HG03280 (cell line): ENCODE measurements around the gene PCSK4.
"Not testable (repeated sequence)": the region's sequence is repeated elsewhere in the genome, so short reads cannot be mapped to it uniquely, and the experiment has no call there.

Experiments used
- ATAC-seq: cut with Tn5 transposase; IDR thresholded peaks from one replicate; pipeline ENCODE4 v1.9.1; 2021; ENCODE audit warnings: mild to moderate bottlenecking, moderate library complexity; ENCODE audit not compliant: unreplicated experiment

PCSK4 gene

DNA sequence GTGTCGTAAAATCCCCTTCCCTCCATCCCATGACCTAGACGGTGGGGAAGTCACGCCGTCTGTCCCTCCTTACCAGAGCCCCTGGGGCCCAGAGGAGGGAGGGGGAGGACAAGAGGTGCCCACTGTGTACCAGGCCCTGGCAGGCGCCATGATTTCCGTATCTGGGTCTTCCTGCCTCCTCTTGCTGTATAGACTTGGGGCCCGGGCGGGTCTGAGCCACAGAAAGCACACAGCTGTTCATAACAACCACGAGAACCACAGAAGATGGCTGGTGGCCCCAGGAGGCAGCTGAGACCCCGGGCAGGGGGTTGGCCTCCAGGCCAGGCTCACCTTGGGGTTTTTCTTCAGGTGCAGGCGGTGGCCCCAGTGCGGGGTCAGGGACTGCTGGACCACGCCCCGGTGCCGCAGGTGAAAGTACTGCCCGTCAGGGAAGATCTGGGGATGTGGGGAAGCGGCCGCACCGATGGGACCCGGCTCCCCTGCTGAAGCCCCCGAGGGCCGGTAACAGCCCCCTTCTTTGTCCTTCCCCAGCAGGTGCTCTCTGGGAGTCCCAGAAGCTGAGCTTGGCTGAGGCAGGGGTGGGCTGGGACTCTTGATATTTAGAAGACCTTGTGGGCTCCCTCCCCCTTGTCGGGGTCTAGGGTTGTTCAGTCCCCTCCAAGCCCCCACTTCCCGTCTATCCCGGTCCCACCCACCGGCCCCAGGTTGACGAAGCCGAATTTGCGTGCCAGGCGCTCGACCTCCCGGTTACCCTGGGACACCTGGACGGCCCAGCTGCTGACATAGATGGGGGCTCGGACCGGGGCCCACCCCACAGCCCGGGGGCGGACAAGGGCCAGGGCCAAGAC, 463 bp downstream of the PCSK4 start:
- no peak for ATAC-seq

DNA sequence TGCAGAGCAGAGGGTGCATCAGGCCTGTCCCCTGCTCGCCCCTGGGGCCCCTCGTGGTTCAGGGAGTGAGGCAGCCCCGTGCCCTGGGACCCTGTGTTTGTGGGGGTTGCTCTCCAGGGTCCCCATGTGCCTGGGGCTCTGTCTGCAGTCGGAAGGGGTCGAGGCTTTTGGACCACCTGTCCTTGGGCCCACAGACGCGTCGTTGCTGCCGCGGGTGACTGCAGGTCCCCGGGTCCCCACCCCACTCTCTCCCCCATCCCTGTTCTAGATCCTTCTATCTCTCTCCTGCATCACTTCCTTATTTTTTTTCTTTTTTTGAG, 1.9 kb downstream of the PCSK4 start:
- no peak for ATAC-seq

DNA sequence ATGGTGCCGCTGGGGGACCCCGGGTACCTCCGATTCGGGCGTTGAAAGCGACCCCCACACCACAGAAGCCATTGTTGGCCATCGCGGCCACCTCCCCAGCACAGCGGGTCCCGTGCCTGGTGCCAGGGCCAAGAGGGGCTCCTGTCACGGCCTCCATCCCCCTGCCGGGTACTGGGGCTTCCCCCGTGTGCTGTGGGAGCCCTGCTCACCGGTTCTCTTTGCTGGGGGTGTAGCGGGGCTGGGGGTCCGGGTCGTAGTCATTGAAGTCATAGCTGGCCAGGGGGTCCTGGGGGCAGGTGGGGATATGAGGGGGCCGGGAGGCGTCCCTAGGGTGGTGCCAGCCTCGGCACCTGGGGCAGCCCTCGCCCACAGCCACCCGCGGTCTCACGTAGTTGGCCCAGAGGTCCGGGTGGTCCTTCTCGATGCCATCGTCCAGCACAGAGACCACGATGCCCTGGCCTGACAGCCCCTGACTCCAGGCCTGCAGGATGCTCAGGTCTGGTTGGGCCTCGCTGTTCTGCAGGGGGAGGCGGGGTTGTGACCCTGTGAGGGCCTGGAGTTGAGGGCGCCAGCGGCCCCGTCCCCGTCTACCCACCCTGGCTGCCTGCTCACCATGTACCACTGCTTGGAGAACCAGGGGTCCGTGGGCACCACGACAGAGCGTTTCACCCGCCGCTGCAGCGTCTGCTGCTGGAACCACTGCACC, 2.4 kb downstream of the PCSK4 start:
- no peak for ATAC-seq

DNA sequence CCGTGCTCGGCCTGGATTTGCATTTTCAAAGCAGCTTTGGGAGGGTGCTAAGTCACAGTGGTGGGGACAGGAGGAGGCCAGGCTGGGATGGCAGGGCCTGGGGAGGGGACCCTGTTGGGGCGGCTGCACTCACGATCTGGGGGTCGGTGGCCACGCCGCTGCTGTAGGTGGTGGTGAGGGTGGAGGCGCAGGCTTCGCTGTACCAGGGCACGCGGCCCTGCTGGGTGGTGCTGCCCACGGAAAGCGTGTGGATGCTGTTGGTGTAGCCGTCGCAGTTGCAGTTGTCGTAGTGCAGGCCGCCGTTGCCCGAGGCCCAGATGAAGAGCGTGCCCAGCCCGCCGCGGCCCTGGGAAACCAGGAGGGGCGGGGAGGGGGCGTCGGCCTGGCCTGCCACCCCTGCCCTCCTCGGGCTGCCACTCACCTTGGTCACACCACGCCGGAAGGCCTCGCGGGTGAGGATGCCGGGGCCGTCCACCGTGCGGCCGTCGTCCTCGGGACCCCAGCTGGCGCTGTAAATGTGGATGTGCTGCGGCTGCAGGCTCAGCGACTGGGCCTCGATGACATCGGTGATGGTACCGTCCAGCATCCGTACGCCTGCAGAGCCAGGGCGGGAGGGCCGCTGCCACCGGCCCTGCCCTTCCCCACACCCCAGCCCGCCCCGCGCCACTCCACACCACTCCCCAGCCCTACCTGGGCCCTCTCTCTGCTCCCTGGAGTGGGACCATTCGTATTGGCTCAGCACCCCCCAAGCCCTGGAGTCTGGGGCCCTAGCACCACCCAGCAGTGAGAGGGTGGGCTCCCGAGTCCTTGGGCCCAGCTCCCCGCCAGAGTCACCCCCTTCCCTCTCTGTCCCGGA, 3.2 kb downstream of the PCSK4 start:
- no peak for ATAC-seq

DNA sequence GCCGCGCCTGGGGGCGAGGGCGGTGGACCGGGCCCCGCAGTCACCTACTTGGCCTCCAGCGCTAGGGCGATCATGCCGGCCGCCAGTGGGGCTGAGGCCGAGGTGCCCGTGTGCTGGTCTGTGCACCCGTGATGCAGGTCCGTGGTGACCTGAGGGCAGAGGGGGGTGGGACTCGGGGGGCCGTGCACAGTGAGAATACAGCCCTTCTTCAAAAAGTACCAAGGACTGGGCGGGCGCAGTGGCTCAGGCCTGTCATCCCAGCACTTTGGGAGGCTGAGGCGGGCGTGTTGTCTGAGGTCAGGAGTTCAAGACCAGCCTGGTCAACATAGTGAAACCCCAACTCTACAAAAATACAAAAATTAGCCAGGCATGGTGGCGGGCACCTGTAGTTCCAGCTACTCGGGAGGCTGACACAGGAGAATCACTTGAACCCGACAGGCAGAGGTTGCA, 6.1 kb downstream of the PCSK4 start:
- no peak for ATAC-seq

DNA sequence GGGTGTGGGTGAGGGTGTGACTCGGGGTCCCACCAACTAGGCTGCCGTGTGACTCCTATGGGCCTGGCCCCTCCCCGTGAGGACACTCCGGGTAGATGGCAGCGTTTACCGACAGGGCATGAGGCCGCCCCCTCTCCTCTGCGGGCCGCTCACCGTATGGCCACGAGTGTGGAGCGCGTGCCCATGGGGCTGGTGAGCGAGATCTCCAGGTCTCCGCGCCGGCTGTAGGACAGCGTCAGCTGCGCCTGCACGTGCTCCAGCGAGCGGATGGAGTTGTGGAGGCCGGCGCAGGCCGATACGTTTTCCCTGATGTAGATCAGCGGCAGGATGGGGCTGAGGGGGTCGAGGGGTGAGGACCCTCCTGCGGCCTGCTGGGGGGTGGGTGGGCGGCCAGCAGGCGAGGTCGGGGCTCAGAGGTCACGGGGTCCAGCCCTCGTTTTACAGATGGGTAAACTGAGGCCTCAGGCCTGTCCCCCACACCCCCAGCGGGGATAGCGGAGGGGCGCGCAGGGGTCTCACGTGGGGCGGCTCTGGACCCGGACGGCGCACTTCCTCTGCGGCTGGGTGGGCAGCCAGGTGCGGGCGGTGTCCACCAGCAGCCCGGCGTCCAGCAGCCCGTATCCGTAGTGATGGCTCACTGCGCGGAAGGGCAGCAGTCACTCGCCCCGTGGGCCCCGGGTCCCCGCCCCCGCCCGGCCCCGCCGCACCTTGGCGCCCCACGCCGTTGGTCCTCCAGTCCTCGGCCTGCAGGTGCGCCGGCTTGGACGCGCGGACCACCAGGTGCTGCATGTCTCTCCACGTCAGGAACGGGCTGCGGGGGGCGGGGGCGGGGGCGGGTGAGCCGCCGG, 6.8 kb downstream of the PCSK4 start:
- no peak for ATAC-seq

DNA sequence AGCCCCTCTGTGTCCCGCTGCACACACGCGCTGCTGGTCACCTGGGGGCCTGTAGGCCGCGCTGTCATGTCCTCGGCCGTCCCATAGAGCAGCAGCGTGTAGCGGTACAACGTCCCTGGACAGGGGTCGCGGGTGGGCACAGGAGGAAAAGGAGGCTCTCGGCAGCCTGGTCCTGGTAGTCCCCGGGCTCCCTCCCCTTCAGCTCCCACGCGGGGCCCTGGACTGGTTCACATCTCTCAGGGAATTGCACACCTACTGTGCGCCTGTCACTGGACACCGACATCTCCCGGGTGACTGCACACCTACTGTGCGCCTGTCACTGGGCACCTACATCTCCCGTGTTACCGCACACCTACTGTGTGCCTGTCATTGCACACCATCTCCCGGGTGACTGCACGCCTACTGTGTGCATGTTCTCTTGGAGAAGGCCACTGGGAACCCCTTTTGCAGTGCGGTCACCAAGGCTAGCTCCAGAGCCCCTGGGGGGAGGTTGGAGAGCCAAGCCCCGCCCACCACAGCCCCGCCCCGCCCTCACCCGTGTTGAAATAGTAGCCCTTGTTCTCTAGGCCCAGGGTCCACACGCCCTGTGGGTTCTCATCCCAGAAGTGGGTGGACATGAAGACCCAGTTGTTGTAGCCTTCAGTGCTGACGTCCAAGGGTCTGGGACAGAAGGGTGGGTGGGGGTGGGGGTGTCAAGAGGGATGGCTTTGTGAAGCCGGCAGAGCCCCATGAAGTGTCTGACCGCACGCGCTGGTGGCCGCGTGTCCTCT, 7.6 kb downstream of the PCSK4 start:
- ATAC-seq = no peak

DNA sequence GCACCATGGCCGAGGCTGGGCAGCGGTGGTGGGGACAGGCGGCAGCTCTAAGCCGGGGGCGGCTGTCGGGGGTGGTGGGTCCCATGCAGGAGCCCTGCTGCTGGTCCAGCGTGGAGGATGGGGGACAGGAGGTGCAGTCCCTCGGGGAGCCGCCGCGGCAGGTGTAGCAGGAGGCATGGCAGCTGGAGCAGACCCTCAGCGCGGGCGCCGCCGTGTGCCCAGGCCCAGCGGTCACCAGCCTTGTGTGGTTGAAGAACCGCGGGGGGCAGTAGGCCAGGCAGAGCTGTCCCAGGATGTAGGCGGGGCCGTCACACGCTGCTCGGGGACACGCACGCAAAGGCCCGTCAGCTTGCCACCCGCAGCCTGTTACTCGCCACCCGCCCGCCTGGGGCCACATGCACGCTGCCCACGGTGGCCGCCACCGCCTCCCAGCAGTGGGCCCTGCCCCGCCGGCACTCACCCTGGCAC, 8.2 kb downstream of the PCSK4 start:
- ATAC-seq = no peak

DNA sequence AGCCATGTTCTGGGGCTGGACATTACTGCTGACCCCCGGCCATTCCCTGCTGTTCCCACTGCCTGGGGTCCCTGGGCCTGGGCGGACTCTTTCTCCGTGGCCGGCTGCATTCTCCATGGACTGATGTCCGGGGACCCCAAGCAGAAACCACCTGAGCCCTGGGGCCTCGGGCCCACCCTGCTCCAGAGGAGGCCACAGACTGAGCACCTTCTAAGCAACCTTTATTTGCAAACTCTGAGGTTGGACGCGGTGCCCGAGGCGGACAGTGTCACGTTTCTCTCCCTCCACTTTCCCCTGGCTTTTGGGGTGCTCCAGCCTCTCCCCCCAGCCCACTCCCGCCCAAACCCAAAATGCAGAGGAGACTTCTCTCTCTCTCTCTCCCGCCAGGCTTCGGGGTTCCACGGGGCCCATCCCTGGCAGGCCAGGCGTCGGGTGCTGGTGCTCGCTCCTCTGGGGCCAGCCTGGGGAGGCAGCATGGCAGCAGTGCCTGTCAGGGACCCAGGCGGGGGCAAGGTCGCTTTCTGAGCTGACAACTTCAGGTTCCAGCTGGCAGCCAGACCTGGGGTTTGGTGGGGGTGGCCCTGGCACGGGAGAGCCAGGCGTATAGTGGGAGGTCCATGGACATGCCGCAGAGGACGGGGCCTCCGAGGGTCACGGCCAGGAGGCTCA, 8.8 kb downstream of the PCSK4 start:
- no peak for ATAC-seq

DNA sequence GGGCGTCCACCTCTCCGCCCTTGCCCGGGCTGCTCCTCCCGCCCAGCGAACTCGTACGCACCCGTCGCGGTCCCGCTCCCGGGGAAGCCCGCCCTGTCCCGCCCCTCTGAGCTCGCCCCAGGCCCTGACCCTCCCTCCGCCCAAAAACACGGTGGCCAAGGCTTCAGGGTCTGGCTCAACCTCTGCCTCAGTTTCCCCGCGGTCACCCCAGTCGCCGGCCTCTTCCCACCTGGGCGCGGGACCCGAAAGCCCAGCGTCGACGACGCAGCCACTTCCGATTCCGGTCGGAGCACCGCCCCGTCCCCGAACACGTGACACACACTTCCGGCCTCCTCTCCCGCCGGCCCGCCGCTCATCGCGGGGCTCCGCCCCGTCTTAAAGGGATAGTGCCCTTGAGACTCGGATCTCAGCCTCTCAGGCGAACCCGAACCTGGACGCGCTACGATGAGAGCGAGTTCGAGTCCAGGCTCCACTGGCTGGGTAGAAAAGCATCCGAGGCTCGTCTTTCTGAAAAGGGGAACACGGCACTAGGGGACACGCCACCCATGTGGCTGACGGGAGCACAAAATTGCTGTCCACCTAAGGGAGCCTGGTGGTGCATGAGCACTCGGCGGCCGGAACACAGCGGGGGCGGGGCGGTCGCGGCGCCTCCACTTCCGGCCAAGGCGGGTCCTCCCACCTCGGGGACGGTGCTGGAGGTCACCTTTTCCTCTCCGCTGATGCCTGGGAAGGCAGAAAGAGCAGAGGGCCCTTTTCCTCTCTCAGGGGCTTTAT, 11.0 kb downstream of the PCSK4 start, which contains the start of gene C19orf25:
TSS of gene C19orf25 (minus strand) at position 282 of the 774 bp plus-strand sequence. CDS start 312 bp downstream, outside the sequence.
- peak; percentile 90 for ATAC-seq

DNA sequence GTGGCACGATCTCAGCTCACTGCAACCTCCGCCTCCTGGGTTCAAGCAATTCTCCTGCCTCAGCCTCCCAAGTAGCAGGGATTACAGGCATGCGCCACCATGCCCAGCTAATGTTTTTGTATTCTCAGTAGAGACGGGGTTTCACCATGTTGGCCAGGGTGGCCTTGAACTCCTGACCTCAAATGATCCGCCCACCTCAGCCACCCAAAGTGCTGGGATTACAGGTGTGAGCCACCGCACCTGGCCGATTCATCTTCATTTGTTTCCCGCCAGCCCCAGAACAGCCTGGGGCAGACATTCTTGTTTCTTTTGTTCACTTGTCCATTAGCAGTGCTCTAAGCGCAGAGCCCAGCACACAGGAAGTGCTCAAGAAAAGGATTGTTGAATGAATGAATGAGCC, 13.1 kb downstream of the PCSK4 start:
- ATAC-seq = not testable (repeated sequence)

DNA sequence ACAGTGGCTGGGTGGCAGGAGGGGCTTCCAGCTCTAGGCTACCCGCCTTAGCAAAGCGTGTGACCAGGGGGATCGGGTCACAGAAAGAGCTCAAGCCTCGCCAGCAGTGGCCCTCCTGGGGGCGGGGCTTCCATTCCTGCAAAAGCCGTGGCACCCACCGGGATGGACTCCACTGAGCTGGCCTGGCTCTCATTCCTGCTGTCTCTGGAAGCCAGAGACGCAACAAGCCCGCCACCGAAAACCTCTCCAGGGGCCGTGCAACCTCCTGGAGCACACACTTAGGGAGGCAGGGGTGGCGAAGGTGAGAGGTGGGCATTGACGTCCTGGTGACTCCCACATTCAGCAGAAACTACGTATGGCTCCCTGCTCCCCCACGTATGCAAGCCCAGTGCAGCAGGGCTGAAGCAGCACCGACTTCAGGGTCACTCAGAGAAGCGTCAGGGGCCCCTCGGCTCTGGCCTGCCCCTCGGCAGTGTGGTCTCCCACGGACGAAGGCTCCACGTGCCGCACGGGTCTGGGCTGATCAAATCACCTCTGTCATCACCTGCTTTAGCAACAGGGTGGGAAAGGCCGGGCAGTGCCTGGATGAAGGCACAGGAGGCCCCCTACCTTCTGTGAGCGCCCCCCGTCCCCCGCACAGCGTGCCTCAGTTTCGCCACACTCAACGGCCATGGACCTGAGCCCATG, 14.3 kb downstream of the PCSK4 start:
- ATAC-seq = no peak

DNA sequence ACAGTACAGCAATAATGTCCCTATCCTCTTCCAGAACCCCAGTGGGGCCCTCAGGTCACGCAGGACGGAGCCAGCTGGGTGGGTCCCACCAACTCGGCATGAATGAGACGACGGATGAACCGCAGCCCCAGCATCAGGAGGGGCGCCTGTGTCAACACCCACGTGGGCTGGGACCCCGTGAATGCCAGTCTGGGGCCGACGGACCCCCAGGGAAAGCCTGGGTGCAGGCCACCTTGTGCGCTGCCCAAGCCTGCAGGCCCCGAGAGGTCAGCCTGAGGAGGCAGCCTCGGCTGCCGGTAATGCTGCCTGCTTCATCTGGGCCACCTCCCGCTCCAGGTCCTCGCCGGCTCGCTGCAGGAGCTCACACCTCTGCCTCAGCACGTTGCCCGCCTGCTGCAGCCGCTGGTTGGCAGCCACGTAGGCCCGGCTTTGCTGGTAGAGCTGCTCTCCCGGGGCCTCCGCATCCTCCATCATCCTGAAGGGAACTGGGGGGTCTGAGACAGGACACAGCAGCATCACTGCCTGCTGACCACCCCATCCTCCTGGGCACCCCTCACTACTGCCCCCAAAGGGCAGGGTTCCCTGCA, 15.3 kb downstream of the PCSK4 start:
- no peak for ATAC-seq

DNA sequence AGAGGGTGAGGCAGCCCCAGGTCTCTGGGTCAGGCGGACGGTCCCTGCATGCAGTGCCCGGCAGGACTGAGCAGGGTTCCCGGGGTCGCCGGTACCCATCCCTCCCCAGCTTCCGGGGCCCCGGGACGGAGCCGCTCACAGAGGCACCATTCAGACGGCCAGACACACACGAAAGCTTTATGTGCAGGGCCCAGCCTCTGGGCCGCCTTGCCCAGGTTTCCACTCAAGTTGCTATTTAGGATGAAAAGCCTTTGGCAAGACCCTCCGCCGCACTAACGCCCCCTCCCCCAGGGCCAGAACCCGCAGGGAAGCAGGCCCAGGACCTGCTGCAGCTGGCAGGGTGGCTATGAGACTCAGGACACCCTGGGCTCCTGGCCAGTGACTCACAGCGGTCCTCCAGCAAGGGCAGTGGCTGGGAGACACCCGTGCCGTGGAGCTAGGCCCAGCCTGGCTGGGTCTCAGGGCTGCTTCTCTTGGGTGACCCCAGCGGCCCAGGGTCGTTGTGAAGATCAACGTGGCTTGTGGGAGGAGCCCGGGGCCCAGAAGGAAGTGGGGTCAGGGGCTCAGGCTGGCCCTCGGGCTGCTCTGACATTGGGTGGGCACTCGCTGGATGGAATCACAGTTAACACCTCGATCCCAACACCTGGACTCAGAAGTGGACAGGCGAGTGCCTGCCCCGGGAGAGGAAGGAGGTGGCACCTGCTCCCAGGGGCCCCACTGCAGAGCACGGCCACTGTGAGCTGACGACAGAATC, 16.0 kb downstream of the PCSK4 start:
- no peak for ATAC-seq

DNA sequence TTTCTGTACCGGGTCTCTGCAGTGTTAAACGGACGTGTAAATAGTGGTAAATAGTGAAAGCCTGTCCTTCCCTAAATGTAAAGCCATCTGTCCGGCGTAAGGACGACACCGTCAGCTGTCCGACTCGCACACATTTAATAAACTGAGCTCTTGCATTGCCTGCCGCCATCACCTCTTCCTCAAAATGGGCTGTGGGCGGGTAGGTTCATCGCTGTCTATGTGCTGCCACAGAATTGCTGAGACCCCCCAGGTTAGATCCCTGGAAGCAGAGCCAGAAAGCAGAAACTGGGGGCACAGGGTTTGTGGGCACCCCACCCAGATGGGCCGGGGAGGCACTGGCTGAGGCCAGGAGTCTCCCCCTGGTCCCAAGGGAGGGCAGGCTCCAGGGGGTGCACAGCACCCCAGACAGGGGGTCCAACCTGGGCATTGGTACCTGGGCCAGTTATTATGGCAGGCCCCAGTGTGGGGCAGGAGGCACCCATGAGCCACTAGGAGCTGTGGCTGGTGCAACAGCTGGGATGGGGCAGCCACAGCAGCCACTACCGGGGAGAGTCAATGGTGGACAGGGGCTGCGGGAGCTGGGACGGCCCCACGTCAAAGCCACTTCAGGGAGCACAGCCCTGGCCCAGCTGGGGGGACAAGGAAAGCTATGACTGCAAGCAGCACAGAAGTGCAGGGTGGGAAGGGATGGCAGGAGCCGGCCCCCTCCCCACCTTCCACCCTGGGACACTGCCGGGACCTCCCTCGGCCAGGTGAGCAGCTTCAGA, 16.9 kb downstream of the PCSK4 start:
- ATAC-seq = no peak
